Effector memory CD8-positive, alpha-beta T cell (primary cell): Measurements from ENCODE around the gene PITPNM2.

ENCODE experiments used
- ATAC-seq: fragments of 150-1000 bp; cut with Tn5 transposase; replicated peaks from 2 replicates; pipeline ENCODE4 v1.10.0; 2021; ENCODE audit warnings: mild to moderate bottlenecking, moderate library complexity
- DNase-seq, 3 experiments: peaks; one replicate each; pipeline ENCODE4 v3.0.0; 2021
- H3K27ac Mint-ChIP-seq, 2 donors: one replicate each; pipeline ENCODE4 v1.8.0; 2022; ENCODE audit warnings: mild to moderate bottlenecking in 2 of 2, mixed read lengths in 2 of 2, moderate library complexity in 2 of 2
- H3K27me3 Mint-ChIP-seq, 2 donors: one replicate each; pipeline ENCODE4 v1.8.0; 2022; ENCODE audit warnings: mixed read lengths in 2 of 2
- H3K36me3 Mint-ChIP-seq: one replicate; pipeline ENCODE4 v1.8.0; 2022; ENCODE audit warnings: mild to moderate bottlenecking, moderate library complexity, mixed read lengths; ENCODE audit not compliant: insufficient read depth
- H3K4me1 Mint-ChIP-seq, 2 donors: one replicate each; pipeline ENCODE4 v1.8.0; 2022; ENCODE audit warnings: low read depth in 2 of 2, mixed read lengths in 2 of 2
- H3K4me3 Mint-ChIP-seq, 2 donors: one replicate each; pipeline ENCODE4 v1.8.0; 2022; ENCODE audit warnings: mild to moderate bottlenecking in 2 of 2, mixed read lengths in 2 of 2, moderate library complexity in 2 of 2
- H3K9me3 Mint-ChIP-seq, 2 donors: one replicate each; pipeline ENCODE4 v1.8.0; 2022; ENCODE audit warnings: mixed read lengths in 2 of 2

The PITPNM2 gene

GRCh38 chr12:123140676-123141614, 9.9 kb downstream of the PITPNM2 start:
- no peaks in the 10 kb centered on the region for H3K27me3 Mint-ChIP-seq
- H3K27ac Mint-ChIP-seq = peak overlapping the region; percentile 30 to 56
- H3K9me3 Mint-ChIP-seq = no peaks in the 10 kb centered on the region
- H3K4me3 Mint-ChIP-seq = no peak overlapping the region
- ATAC-seq = no peak
- peaks cover 5% of the 10 kb centered on the region for H3K36me3 Mint-ChIP-seq
- DNase-seq = no peak
- peaks cover 0 to 2% of the 10 kb centered on the region in 2 donors for H3K4me1 Mint-ChIP-seq

- peaks cover 0 to 2% of the 10 kb centered on the region in 2 donors for H3K4me1 Mint-ChIP-seq
- no peaks in the 10 kb centered on the region for H3K9me3 Mint-ChIP-seq
- peaks cover 5% of the 10 kb centered on the region for H3K36me3 Mint-ChIP-seq
- ATAC-seq (no peak), DNase-seq (no peak)
- peak overlapping the region; percentile 1 to 30 for H3K27ac Mint-ChIP-seq
- H3K4me3 Mint-ChIP-seq = no peak overlapping the region
- H3K27me3 Mint-ChIP-seq = no peaks in the 10 kb centered on the region
These were observed 10.8 kb downstream of the PITPNM2 start for GRCh38 chr12:123139926-123140675.

DNA sequence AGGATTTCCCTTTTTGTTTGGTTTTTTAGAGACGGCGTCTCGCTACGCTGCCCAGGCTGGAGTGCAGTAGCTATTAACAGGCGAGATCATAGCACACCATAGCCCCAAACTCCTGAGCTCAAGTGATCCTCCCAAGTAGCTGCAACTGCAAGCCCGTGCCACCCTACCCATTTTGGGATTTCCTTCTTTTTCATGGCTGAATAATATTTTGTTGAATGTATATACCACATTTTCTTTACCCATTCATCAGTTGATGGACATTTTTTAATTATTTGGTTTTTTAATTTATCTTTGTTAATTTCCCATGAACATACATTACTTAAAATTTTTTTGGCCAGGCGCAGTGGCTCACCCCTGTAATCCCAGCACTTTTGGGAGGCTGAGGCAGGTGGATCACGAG, 15.2 kb downstream of the PITPNM2 start:
- Mint-ChIP-seq H3K27ac (peak overlapping the region in 1 of 2 donors; percentile 30), H3K4me3 (no peak overlapping the region)
- no peak for ATAC-seq

GRCh38 chr12:123134826-123135225, 16.1 kb downstream of the PITPNM2 start:
- DNase-seq (no peak), ATAC-seq (no peak)
- no peak overlapping the region for H3K27ac Mint-ChIP-seq
- H3K27me3 Mint-ChIP-seq = no peaks in the 10 kb centered on the region
- no peak overlapping the region for H3K4me3 Mint-ChIP-seq
- peaks cover 9 to 10% of the 10 kb centered on the region in 2 donors for H3K4me1 Mint-ChIP-seq
- no peaks in the 10 kb centered on the region for H3K9me3 Mint-ChIP-seq
- peaks cover 5% of the 10 kb centered on the region for H3K36me3 Mint-ChIP-seq

More for the DNA sequence above, 15.2 kb downstream of the PITPNM2 start:
- no peak for DNase-seq
- no peaks in the 10 kb centered on the region for H3K9me3 Mint-ChIP-seq
- peaks cover 5% of the 10 kb centered on the region for H3K36me3 Mint-ChIP-seq
- H3K4me1 Mint-ChIP-seq = peaks cover 9% of the 10 kb centered on the region in 2 donors
- no peaks in the 10 kb centered on the region for H3K27me3 Mint-ChIP-seq

GRCh38 chr12:123134271-123134671, 16.6 kb downstream of the PITPNM2 start:
- ATAC-seq (no peak), DNase-seq (no peak)
- Mint-ChIP-seq H3K9me3 (no peaks in the 10 kb centered on the region), H3K27ac (no peak overlapping the region), H3K4me3 (no peak overlapping the region), H3K4me1 (peaks cover 9 to 10% of the 10 kb centered on the region in 2 donors), H3K27me3 (no peaks in the 10 kb centered on the region), H3K36me3 (peaks cover 5% of the 10 kb centered on the region)

DNA sequence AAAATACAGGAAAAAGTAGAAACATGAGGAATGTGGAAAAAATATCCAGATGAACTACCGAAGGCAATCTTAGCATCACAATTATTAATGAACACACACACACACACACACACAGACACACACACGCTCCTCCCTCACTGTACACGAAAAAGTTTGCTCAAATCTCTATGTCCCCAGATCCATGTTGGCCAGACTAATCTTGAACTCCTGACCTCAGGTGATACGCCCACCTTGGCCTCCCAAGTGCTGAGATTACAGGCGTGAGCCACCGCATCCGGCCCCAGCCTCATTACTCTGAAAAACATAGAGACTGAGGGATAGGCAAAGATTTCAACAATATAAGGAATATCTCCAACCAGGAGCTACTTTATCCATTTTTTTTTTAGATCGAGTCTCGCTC, 17.2 kb downstream of the PITPNM2 start:
- Mint-ChIP-seq H3K9me3 (no peaks in the 10 kb centered on the region), H3K27ac (peak overlapping the region in 1 of 2 donors; percentile 26), H3K4me3 (no peak overlapping the region), H3K4me1 (peaks cover 9 to 10% of the 10 kb centered on the region in 2 donors), H3K27me3 (no peaks in the 10 kb centered on the region), H3K36me3 (peaks cover 5% of the 10 kb centered on the region)
- no peak for ATAC-seq
- no peak for DNase-seq

DNA sequence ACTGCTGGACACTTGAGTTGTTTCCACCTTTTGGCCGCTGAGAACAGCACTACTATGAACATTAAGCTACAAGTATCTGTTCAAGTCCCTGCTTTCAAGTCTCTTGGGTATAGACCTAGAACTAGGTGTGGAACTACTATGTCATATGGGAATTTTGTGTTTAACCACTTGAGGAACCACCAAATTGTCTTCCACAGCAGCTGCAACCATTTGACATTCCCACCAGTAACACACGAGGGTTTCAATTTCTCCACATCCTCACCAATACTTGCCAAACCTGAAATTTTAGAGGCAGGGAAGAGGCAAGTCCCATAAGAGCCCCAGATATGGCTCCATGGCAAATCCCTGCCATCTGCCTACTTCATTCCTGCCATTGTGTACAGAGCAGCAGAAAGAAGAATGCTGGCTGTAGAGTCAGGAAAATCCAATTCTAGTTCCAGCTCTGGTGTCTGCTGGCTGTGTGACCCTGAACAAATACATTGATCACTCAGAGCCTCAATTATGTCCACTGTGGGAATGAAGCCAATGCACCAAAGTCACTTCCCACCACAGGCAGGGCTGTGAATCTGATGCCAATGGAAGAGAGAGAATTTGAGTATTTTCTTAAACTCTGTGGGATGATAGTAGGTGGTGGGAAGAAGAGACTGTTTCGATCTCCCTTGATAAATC, 17.8 kb downstream of the PITPNM2 start:
- Mint-ChIP-seq H3K4me1 (peaks cover 9 to 10% of the 10 kb centered on the region in 2 donors), H3K27ac (no peak overlapping the region), H3K4me3 (no peak overlapping the region), H3K27me3 (no peaks in the 10 kb centered on the region), H3K9me3 (no peaks in the 10 kb centered on the region), H3K36me3 (peaks cover 5% of the 10 kb centered on the region)
- ATAC-seq = no peak
- DNase-seq = no peak

GRCh38 chr12:123131879-123132402, 18.9 kb downstream of the PITPNM2 start:
- Mint-ChIP-seq H3K27ac (peak overlapping the region; percentile 11 to 27), H3K4me3 (peak overlapping the region in 1 of 2 donors; percentile 40), H3K4me1 (peaks cover 9 to 10% of the 10 kb centered on the region in 2 donors), H3K9me3 (no peaks in the 10 kb centered on the region), H3K27me3 (no peaks in the 10 kb centered on the region), H3K36me3 (no peaks in the 10 kb centered on the region)
- ATAC-seq = peak; percentile 66
- no peak for DNase-seq

- no peaks in the 10 kb centered on the region for H3K36me3 Mint-ChIP-seq
- H3K27me3 Mint-ChIP-seq = peaks cover 0 to 3% of the 10 kb centered on the region in 2 donors
- DNase-seq = no peak
- H3K4me1 Mint-ChIP-seq = peaks cover 9 to 10% of the 10 kb centered on the region in 2 donors
- no peak for ATAC-seq
- H3K9me3 Mint-ChIP-seq = no peaks in the 10 kb centered on the region
- H3K27ac Mint-ChIP-seq = peak overlapping the region; percentile 11 to 49
- H3K4me3 Mint-ChIP-seq = peak overlapping the region in 1 of 2 donors; percentile 40
These were observed 19.5 kb downstream of the PITPNM2 start for GRCh38 chr12:123131291-123131832.

DNA sequence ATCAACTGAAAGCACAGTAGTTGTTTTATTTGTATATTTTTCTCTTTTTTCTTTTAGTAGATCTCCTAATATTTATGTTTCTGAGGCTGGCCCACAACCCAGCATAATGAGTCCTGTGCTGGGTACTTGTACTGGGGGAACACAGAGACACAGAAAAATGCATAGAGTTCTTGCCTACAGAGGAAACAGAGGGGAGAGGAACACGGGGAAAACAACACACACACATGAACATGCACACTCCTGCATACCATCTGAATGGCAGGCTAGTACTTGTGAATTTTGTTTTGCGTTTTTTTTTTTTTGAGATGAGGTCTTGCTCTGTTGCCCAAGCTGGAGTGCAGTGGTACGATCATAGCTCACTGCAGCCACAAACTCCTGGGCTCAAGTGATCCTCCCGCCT, 21.3 kb downstream of the PITPNM2 start:
- Mint-ChIP-seq H3K4me3 (no peak overlapping the region), H3K36me3 (no peaks in the 10 kb centered on the region), H3K9me3 (no peaks in the 10 kb centered on the region), H3K27me3 (peaks cover 0 to 6% of the 10 kb centered on the region in 2 donors), H3K4me1 (peaks cover 9 to 10% of the 10 kb centered on the region in 2 donors), H3K27ac (no peak overlapping the region)
- ATAC-seq = no peak
- no peak for DNase-seq

DNA sequence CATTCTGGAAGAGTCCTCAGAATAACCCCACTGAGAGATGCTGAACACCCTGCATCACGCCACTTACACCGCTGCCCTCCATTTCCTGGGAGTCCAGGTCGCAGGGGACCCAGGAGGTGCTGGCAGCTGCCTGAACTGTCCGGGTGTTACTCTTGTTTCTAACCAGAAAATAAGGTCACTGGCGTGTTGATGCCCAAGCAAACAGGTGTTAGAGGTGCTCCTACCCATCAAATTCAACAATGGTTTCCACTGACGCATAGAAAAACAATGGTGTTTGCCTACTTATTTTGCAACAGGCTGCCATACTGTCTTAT, 23.8 kb downstream of the PITPNM2 start:
- ATAC-seq (no peak), DNase-seq (no peak)
- no peaks in the 10 kb centered on the region for H3K9me3 Mint-ChIP-seq
- no peak overlapping the region for H3K27ac Mint-ChIP-seq
- H3K27me3 Mint-ChIP-seq = peaks cover 0 to 6% of the 10 kb centered on the region in 2 donors
- no peak overlapping the region for H3K4me3 Mint-ChIP-seq
- H3K4me1 Mint-ChIP-seq = peaks cover 13 to 18% of the 10 kb centered on the region in 2 donors
- no peaks in the 10 kb centered on the region for H3K36me3 Mint-ChIP-seq

DNA sequence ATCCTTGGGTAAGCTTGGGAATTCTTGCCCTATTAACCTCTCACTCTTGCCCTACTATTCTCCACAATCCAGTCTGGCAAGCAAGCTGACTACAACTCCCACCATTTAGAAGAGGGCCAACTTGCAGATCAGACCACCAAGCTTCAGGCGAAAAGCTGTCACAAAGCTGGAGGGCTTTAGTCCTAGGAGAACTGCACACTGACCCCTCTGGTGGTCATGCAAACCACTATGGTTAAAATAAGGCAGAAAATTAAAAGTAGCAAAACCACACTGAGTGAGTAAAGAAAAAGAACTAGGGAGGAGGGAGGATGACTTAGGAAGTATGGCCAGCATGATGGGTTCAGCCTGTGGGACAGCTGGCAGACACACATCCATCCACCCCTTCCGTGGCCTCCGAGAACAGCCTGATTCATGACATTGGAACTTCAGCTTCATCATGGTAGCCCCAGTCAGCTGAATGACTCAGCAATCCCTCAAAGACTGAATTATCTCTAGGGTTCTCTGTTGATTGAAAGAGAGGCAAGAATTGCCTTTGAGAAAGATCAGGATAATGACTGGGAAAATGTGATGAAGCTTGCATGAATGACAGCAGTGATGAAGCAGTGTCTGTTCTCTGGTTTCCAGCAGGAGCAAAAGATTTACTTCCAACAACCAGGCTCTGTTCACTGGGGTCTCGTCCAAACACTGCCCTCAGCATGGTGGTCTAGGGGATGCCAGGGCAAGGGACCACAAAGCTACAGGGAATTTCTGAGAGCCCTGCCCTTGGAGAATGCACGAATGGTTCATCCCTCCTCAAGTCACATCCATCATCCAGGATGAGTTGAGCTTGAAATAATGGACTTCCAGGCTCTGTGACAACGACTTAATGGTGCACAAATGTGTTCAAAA, 24.4 kb downstream of the PITPNM2 start:
- Mint-ChIP-seq H3K27me3 (peaks cover 0 to 6% of the 10 kb centered on the region in 2 donors), H3K4me3 (no peak overlapping the region), H3K9me3 (no peaks in the 10 kb centered on the region), H3K36me3 (no peaks in the 10 kb centered on the region), H3K27ac (no peak overlapping the region), H3K4me1 (peaks cover 14 to 15% of the 10 kb centered on the region in 2 donors)
- ATAC-seq (no peak), DNase-seq (no peak)
